NCI-H226 (cell line): ENCODE measurements around the gene SIX1.

ENCODE experiments used
- DNase-seq: peaks from one replicate; pipeline ENCODE4 v3.0.0-alpha.2; 2015

The SIX1 gene

DNA sequence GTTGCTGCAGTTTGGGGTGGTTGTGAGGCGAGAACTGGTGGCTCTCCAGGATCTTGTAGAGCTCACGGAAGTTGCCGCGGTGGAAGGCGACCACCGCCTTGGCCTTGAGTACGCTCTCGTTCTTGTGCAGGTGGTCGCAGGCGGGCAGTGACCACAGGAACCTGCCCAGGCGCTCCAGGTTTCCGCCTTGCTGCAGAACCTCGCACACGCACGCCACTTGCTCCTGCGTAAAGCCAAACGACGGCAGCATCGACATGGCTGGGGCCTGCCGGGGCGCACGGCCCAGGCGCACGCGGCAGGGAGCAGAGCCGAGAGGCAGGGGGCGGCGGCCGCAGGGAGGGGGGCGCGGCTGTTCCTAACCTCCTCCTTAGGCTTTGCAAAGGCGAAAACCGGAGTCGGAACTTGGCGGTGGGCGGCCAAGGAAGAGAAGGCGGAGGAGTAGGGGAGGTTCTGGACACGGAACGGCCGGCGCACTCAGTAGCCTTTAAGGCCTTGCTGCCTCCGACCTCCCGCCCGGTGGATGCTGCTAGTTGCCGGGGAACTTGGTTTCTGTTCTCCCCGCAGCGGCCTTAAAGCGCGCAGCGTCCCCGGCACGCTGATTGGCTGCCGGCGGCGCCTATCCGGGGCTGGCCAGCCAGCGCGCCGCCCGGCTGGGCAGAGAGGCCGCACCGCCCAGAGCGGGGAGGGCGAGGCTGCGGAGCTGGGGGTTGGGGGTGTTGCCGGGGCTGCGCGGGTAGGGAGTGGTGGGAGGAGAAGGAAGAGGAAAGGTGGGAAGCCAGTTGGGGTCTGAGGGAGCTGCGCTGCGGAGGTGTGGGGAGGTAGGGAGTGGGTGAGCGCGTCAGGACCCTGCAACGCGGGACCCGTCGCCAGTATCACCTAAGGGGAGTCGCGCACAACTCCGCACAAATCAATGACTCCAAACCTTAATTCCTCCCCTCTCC lies at the start of gene SIX1:
SIX1 (minus strand) TSS at position 544 of the 941 bp plus-strand sequence; CDS start at position 256, 288 bp downstream.
- DNase-seq: peak; percentile 90

DNA sequence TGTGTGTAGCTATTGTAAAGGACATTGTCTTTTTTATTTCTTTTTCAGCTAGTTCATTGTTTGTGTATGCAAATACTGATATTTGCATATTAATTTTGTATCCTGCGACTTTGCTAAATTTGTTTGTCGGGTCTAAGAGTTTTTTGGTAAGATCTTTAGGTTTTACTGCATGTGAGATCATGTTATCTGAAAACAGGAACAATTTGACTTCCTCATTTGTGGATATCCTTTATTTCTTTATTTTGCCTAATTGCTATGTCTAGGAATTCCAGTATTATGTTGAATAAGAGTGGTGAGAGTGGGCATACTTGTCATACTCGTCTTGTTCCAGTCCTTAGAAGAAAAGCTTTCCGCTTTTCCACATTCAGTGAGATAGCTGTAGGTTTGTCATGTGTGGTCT lies 46.0 kb upstream of the SIX1 start:
- no peak for DNase-seq

DNA sequence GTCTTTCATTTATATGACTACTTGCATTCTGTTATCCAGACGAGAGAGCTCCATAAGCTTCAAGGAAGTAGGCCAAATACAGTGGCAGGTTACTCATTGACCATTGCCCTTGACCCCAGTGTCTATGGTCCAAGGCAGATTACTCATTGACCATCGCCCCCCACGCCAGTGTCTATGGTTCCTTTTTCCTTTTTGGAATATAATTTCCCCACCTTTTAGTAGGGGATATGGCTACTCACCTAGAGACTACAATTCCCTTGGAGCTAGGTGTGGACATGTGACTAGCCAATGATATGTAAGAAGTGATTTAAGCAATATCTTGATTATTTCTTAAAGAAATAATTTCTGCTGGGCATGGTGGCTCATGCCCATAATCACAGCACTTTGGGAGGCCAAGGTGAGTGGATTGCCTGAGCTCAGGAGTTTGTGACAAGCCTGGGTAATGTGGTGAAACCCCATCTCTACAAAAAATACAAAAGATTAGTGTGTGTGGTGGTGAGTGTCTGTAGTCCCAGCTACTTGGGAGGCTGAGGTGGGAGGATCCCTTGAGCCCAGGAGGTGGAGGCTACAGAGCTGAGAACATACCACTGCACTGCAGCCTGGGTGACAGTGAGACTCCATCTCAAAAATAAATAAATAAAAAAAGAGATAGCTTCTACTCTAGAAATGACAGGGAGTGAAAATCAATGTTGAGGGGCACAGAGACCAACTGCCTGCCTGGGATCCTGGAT lies 42.3 kb upstream of the SIX1 start:
- DNase-seq: no peak

DNA sequence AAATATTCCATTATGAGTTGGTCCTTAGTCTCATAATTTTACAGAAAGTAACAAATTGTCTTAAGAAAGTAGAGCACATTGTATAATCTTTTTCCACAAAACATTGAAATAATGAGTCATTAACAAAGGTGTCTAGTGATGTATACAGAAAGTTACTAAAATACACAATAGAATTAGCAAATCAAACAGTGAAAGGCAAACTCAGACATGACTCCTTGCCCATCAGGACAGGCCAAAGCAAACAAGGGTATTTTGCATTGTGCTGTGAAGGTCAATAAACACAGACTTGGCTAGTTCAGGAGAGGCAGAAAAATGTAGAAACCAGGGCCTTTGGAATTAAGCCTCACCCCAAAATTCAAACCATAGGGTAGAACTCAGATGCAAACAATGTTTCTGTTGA lies 37.6 kb upstream of the SIX1 start:
- no peak for DNase-seq

DNA sequence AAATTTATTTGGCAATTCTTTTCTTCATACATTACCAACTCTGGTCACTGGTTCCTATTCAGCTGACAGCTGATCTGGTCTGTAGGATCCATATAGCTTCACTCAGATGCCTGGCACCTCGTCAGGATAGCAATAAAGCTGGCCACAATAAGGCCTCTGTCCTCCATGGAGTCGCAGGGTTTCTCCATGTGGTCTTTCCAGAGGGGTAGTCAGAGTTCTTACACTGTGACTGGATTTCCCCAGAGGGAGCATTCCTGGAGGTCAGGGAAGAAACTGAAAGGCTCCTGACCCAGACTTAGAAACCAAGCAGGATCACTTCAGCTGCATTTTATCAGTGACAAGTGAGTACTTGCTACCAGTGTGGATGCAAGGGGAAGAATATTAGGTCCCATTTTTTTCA lies 34.9 kb upstream of the SIX1 start:
- no peak for DNase-seq

DNA sequence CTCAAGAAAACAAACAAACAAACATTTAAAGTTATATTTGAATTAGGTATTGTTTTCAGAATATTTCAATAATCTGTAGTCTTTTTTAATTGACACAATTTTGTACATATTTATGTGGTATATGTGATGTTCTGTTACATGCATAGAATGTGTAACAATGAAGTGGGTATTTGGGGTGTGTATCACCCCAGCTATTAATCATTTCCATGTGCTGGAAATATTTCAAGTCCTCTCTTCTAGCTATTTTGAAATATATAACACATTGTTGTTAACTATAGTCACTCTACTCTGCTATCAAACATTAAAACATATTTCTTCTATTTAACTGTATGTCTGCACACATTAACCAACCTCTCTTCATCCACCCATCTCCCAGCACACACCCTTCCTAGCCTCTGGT lies 32.0 kb upstream of the SIX1 start:
- no peak for DNase-seq

DNA sequence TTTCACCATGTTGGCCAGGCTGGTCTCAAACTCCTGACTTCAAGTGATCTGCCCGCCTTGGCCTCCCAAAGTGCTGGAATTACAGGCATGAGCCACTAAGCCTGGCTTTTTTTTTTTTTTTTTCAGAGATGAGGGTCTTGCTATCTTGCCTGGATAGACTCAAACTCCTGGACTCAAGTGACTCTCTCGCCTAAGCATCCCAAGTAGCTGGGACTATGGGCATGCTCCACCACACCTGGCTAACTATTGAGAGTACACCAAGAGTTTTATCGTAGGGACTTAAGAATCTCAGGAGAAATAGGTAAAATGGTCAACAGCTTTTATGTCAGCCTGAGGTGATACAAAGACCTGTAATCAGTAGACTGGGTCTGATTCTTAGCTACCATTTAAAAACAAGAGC lies 31.2 kb upstream of the SIX1 start:
- no peak for DNase-seq

DNA sequence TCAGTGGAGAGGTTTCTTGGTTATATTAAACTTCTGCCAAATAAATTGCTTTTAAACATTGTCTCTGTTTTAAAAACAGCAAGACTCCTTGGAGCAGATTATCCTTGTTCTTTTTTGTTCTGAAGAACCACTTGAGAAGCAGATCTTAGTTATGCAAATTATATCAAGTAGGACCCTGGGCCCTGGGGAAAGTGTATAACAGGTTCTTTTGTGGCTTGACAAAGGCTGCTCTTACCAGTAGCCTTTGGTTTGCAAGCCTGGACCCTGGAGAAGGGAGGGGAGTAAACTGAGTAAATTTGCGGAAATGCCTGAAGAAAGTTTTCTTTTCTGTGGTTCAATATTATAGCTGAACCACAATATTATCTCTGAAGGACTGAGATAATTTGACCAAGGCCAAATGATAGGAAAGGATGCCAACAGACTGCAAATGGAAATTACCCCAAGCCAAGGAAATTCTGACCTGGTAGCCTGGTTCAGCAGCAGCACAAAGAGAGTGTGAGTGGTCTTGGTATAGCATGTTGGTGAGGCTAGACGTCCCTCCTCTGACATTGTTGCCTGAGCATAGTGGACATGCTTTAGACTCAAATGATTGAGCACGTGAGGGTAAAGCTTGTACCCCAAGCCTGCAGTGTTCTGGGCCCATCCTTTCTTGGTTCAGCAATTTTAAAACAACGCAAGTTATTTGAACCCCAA lies 30.4 kb upstream of the SIX1 start:
- no peak for DNase-seq

DNA sequence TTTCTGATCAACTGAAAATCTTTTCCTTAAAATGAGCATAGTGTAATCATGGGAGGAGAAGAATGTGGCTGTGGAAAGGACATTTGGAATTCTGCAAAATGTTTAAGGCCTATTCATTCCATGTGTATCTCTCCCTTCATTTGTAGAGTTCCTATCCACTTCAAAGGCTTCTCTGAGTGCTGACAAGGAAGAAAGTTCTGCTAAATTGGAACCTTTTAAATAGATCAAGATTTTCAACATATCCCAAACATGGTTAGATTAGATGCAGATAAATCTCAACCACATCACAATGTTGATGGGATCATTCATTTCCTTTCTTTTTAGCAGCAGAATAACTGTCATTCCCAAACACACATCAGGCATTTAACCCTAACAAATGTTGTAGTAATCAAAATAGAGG lies 28.4 kb upstream of the SIX1 start:
- no peak for DNase-seq

DNA sequence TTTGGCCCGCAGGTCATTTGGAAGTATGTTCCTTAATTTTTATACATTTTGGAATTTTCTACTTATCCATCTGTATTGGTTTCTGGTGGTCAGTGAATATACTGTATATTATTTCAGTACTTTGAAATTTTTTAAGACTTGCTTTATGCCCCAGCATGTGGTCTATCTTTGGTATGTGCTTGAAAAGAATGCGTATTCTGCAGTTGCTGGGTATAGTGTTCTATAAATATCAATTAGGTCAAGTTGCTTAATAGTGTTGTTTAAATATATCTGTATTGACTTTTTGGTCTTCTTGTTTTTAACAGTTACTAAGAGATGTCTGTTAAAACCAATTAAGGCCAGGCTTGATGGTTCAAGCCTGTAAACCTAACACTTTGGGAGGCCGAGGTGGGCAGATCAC lies 21.7 kb upstream of the SIX1 start:
- no peak for DNase-seq

DNA sequence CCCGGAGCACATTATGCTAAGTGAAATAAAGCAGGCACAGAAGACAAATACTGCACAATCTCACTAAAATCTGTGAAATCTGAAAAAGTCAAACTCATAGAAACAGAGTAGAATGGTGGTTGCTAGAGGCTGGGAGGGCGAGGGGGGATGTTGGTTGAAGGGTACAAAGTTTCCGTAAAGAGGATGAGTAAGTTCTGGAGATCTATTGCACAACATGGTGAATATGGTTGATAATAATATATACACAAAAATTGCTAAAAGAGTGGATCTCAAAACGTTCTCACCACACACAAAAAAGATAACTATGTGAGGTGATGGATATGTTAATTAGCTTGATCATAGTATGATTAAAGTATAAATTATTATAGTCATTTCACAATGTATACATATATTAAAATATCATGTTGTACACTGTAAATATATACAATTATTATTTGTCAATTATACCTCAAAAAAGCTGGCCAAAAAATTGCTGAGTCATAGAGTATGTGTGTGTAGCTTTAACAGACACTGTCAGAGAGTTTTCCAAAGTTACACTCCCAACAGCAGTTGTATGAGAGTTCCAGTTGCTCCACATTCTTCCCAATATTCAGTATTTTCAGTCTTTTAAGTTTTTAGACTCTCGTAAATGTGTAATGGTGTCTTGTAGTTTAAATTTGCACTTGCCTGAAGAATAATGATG lies 19.3 kb upstream of the SIX1 start:
- no peak for DNase-seq

DNA sequence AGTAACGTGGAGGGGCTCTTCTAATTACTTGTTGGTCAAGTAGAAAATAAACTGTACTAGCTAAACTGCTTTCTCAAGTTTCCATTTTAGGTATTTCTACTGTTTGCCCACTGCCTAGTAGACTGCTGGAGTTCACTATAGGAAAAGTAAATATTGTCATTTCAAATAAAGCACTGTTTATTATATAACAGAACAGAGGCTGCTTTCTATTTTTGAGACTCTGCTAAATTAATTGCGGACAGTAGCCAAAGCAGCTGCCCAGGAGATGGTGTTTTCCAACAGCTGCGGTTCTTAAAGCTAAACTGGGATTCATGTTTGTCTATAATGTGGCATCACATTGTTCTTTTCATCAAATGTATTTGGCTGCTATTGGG lies 15.9 kb upstream of the SIX1 start:
- no peak for DNase-seq

DNA sequence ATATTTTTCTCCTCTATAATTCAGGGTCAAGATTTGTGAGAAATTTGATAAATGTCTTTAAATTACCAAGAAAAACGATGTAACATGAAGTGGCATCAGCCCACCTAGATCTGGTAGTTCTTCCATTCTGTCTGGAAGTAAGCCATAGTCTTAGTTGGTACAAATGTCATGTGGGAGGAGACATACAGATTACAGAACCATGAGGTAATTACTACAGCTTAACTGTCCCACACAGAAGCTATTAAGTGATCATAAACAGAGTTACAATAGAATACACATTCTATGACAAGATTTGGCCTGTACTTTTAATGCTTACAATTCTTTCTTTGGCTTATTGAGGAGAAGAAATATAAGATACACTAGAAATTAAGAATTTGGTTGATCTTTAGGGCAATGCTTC lies 13.7 kb upstream of the SIX1 start:
- no peak for DNase-seq

DNA sequence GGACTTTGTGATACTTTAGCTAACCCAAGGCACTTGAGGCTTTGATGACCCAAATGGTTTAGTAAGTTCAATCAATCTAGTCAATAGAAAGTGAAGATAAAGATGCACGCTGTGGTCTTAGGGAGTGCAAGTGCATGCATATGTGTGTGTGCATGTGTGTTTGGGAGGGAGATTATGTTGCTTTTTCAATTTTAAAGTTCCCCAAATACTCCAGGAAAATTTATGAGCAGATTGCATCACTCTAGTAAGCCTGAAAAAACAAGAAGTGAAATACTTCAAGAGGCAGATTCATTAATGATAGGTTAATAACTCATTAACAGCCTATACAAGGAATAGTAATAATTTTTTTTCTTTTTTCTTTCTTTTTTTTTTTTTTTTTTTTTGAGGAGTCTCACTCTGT lies 12.4 kb upstream of the SIX1 start:
- no peak for DNase-seq

DNA sequence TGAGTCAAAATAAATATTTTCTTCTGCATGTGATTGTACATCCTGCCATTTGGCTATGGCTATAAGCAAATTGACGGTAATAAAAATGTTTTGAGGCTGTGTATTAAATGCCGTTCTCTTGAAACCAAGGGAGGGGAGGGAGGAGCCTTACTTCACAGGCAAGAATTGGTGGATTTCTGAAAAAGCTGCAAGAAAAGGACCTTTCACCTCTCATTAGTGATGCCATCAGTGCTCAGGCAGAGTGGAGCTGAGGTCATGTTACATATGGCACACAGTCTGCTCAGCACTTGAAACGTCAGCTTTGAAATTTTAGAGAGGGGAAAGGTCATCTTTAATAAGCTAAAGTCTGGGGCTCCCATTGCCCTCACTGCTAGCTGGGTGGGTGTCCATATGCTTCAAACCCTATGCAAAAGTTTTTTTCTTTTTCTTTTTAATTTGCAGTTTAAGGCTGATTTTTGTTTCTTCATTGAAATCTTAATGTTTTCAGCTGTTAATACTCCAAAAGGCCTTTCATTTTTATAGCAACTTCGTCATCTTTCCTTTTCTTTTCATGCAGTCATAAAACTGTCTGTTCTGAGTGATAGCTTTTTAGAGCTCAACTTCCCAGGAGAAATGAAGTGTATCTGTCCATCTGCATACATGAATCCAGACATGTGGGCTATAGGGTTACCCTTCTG lies 9.8 kb upstream of the SIX1 start:
- no peak for DNase-seq

DNA sequence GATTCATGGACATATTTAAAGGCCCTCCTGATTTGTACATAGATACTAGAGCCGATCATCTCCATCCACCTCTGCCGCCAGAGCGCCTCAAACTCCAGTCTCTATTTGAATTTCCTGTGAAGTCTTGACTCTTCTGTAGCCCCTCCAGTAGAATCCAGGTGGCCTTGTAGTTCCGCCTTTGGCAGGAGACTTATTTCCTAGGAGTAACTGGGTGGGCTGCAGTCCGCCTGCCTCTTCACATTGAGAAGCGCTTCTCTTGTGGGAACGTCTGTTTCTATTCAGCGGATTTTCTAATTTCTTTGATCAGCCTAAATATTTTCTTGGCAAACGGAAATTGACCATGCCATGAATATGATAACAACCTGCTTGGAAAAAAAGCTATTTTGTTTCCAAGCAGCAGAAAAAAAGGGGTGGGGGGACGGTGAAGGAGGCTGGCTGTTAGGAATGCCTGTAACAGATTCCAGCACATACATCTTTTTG lies 9.0 kb upstream of the SIX1 start:
- no peak for DNase-seq

DNA sequence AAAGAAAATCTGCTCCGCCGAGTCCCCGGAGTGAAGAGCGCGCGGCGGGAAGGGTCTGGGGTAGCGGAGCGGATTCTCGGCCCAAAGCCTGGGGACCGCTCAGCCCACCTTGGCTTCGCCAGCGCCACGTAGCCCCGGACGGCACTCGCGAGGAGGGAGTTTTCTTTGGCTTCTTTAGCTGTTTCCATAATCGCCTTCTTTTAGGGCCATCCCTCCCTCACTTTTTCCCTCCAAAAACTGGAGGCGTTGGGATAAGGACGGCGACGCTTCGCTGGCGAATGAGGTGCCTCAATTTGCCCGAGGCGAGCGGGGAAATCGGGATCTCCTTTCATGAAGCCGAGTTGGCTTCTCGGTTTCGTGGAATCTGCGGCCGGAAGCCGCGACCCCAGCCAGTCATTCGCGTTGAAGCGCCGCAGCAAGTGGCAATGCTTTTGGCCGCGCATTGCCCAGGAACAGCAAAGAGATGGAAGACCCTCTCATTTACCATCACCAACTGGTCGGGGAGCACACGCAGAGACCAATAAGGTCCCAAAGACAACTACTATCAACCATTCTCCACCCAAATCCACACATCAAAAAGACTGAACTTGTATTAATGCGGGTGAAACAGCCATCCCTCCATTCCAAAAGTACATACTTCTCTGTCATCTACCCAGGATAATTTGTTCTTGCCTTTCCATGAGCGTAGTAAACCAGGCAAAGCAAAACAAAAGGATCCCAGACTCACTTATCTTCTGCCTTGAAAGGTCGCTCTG lies 8.4 kb upstream of the SIX1 start:
- no peak for DNase-seq

DNA sequence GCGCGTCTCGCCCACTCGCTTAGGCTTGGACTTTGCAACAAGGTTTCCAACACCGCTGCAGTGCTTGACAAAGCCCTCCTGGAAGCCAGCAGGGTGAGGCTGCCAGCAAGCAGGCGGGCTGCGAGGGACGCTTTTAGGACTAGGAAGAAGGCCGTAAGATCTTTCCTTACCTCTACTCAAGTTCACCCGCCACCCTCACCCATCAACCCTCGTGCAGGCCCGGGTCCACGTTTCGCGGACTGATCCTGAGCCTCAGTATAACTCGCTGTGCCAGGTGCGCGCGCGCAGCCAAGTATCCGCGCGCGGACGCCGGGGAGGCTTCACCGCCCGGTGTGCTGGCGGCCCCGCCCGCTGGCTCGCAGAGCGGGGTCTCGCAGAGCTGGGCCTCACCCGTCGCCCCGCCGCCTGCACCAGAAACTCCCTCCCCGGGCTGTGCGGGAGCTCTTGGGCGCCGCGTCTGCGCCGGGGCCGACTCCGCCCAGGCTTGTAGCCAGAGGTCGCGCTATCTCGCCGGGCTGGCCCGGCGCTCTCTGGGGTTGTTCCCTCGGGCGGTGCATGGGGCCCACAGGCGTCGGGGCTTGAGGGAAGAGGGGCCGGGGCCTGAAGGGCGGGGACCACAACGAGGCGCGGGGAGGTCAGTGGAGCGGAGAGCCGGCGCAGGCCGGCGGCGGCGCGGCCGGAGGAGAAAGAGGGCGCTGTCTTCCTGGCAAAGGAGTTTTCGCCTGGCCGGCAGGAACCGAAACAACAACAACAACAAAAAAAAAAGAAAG lies 7.6 kb upstream of the SIX1 start:
- DNase-seq: peak; percentile 53

DNA sequence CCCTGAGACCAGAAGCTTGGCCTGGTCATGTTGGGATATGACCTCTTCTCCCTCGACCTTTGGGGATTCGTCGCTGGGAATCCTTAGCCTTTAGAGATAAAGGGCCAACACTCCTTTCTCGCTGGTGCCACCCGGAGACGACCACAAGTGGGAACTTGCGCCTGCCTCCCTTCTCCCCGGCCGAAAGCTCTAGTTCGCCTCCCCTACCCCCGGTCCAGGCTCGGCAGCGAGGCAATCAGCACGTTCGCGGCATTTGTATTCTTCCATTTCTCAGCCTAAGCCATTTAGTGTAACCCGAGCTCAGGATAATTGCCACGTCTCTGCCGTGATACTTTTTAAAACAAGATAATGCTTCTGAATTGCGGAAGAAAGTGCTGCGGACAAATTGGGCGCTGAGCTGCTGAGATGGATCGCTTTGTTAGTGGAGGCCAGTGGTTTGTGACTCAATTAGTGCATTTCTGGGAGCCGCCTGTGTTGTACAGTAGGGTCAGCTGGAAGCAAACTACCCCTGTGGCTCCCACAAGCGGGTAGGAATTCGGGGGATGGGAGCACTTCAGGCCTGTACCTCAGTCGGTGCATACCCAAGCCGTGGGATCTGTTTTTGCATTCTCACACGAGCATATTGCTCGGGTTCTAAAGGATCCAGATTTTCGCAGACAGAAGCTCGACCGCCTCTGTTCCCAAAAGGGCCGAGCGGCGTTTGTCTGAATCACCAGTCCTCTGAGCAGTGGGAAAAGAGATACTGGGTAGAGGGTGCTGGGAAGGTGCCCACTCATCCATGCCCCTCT lies 6.8 kb upstream of the SIX1 start:
- DNase-seq: no peak
